ENCODE data around the gene MAGI2. TPM values are rescaled to one million over a fixed set of nuclear protein-coding genes. Genes with fewer than 3 reads are reported as not detected.

The MAGI2 gene
- total RNA-seq, 1 donor from 2014 or later, result 51.3 TPM

DNA sequence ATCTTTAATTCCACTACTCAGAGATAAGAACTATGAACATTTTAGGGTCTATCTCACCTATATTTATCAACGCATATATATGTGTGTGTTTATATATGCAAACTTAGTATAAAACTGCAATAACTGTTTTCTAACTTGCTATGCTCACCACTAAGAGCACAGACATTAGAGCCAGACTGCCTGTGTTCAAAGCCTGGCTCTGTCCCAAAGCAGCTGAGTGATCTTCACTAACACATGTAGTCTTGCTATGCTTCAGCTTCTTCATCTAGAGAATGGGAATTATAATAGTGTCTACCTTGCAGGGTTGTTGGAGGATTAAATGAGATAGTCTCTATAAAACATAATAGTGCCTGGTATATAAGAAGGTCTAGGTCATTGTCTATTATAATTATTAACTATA lies 165.5 kb downstream of the MAGI2 start:
- intact Hi-C loops (cut with DNase I), result loop anchor here (10.0 kb wide), 1 partner anchor 403 kb away; no protein-coding TSS in a partner anchor
- ATAC-seq, result no peak
- DNase-seq (ENCODE audit: low spot score), result no peak

- DNase-seq (ENCODE audit: low spot score), result no peak
- intact Hi-C loops (cut with DNase I), result loop anchor here (10.0 kb wide), 1 partner anchor 401 kb away; no protein-coding TSS in a partner anchor
- no peak for ATAC-seq
These were observed 167.3 kb downstream of the MAGI2 start for GRCh38 chr7:79286181-79286580.

GRCh38 chr7:79285756-79286155 lies 167.7 kb downstream of the MAGI2 start:
- ATAC-seq, result no peak
- intact Hi-C loops (cut with DNase I), result loop anchor here (10.0 kb wide), 1 partner anchor 401 kb away; no protein-coding TSS in a partner anchor
- DNase-seq (ENCODE audit: low spot score), result no peak

DNA sequence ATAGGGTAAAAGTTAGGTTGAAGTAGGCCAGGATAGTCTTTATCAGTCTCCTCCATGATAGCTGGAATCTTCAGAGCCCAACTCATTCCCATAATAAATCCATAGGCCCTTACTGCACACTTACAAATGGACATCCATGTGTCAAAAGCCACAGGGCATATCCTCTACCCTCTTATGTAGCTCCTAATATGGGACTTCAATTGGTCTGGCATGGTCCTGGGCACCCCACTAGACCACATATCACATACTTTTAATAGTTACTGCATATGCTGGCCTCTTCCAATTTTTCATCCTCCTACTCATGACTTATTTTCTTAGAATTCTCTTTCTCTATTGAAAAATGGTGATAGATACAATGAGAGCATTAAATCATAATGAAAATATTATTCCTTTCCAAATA lies 169.3 kb downstream of the MAGI2 start:
- DNase-seq (ENCODE audit: low spot score) (no peak), ATAC-seq (no peak)
- intact Hi-C loops (cut with DNase I), result loop anchor here (10.0 kb wide), 1 partner anchor 399 kb away; no protein-coding TSS in a partner anchor

GRCh38 chr7:79282882-79283602 lies 170.4 kb downstream of the MAGI2 start:
- intact Hi-C loops (cut with DNase I), result loop anchor here (10.0 kb wide), 1 partner anchor 398 kb away; no protein-coding TSS in a partner anchor
- no peak for ATAC-seq
- DNase-seq (ENCODE audit: low spot score), result no peak

DNA sequence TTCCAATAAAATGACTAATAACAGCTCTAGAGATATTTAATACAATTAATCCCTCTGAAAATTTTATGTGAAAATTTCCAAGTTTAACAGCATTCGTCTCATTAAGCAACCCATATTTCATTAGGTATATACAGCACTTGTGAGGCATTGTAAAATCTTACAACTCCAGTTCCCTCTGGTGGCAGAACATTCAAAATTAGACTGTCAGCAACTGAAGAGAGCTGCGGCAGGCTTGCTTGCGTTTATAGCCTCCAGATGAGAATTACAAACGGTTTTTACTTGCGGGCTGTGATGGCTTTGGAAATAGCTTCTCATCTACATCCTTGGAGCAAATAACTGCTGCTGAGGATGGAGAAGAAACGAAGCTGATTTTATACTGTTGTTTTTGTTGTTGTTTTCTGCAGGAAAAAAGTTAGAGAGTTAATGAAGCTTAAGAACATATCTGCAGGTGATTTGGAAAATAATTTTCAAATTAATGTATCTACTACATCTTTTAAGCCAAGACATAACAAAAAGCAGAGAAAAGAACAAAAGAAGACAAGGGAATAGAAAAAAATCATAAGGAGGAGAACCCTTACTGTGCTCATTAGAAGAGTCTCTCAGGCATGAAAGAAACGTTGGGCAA lies 171.3 kb downstream of the MAGI2 start:
- intact Hi-C loops (cut with DNase I), result loop anchor here (10.0 kb wide), 1 partner anchor 397 kb away; no protein-coding TSS in a partner anchor
- DNase-seq (ENCODE audit: low spot score) (no peak), ATAC-seq (peak; percentile 73)

- DNase-seq (ENCODE audit: low spot score) (no peak), ATAC-seq (no peak)
- intact Hi-C loops (cut with DNase I), result loop anchor here (10.0 kb wide), 1 partner anchor 397 kb away; no protein-coding TSS in a partner anchor
These were observed 172.0 kb downstream of the MAGI2 start for GRCh38 chr7:79281426-79281825.

- intact Hi-C loops (cut with DNase I), result no loop called here
- no peak for ATAC-seq
- no peak for DNase-seq (ENCODE audit: low spot score)
These were observed 180.5 kb downstream of the MAGI2 start for GRCh38 chr7:79272938-79273337.

- ATAC-seq (no peak), DNase-seq (ENCODE audit: low spot score) (no peak)
- intact Hi-C loops (cut with DNase I), result no loop called here
These were observed 181.3 kb downstream of the MAGI2 start for GRCh38 chr7:79272066-79272669.

DNA sequence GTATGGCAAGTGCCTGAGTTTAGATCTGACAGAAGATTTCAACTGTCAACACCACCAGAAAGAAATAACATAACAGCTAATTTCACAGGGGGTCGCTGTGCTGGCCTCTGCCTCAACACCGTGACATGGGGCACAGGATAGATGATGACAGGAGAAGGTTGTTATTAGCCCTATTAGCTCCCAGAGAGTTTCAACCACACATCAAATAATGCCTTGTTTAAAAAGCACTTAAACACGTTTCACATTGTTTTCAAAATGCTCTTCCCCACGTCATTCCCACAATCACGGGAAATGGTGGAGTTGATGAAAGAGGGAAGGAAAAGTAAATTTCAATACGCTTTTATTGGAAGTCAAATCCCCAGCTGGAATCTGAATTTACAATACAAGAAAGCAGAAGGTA lies 184.7 kb downstream of the MAGI2 start:
- DNase-seq (ENCODE audit: low spot score) (no peak), ATAC-seq (no peak)
- intact Hi-C loops (cut with DNase I), result no loop called here

GRCh38 chr7:79258826-79259225 lies 194.6 kb downstream of the MAGI2 start:
- ATAC-seq, result no peak
- intact Hi-C loops (cut with DNase I), result no loop called here
- DNase-seq (ENCODE audit: low spot score), result no peak

DNA sequence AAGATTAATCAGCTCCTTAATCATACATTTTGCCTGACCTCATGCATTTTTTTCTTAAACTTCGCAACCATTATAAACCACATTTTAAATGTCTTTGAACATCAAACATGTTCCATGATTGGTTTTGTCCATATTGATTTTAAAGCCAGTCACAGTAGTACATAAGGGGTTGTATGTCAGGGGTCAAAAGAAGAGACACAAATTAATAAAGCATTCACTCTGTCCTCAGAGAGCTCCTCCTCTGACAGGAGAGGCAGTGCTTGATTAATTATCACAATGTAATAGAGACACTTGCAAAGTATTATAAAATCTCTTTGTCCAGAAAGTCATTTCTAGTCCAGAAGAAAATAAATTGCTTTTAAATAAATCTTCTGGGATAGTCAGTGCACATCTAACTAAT lies 195.5 kb downstream of the MAGI2 start:
- no peak for ATAC-seq
- intact Hi-C loops (cut with DNase I), result no loop called here
- DNase-seq (ENCODE audit: low spot score), result no peak

GRCh38 chr7:79245623-79246249 lies 207.7 kb downstream of the MAGI2 start:
- ATAC-seq (no peak), DNase-seq (ENCODE audit: low spot score) (no peak)
- intact Hi-C loops (cut with DNase I), result no loop called here

GRCh38 chr7:79244482-79244881 lies 209.0 kb downstream of the MAGI2 start:
- intact Hi-C loops (cut with DNase I), result no loop called here
- no peak for ATAC-seq
- no peak for DNase-seq (ENCODE audit: low spot score)

- no peak for DNase-seq (ENCODE audit: low spot score)
- no peak for ATAC-seq
- intact Hi-C loops (cut with DNase I), result no loop called here
These were observed 212.0 kb downstream of the MAGI2 start for GRCh38 chr7:79241288-79242060.

DNA sequence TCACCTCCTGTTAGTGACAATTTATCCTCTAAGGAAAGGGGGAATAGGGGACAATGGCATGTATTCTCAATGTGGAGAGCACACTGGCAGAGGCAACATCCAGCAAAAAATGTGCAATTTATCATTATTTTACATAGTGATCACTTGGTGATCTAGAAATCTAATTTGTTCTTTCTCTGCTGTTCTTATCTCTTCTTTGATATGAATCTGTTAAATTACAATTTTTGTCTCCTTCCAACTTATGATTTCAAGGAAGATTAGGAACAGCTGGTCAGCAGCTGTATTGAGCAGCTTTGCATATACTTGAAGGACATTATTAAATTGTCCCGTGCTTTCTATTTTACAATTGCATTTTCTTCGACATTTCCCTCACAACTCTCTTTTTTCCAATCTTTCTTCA lies 213.1 kb downstream of the MAGI2 start:
- no peak for DNase-seq (ENCODE audit: low spot score)

GRCh38 chr7:79236352-79237028 lies 217.0 kb downstream of the MAGI2 start:
- intact Hi-C loops (cut with DNase I), result no loop called here
- no peak for DNase-seq (ENCODE audit: low spot score)
- no peak for ATAC-seq

More for the DNA sequence above, 213.1 kb downstream of the MAGI2 start:
- no peak for ATAC-seq
- intact Hi-C loops (cut with DNase I), result no loop called here

- DNase-seq (ENCODE audit: low spot score) (no peak), ATAC-seq (no peak)
- intact Hi-C loops (cut with DNase I), result no loop called here
These were observed 226.4 kb downstream of the MAGI2 start for GRCh38 chr7:79227044-79227443.
